HepG2 (cell line): ENCODE results near the gene RPLP2. TPM values are rescaled to one million over a fixed set of nuclear protein-coding genes. Genes with fewer than 3 reads are reported as not detected.

Experiments used
- ATF6 ChIP-seq: sonication (generic); formaldehyde crosslinking; conservative IDR thresholded peaks from 2 replicates; pipeline ENCODE4 v1.4.0; 2020; ENCODE audit warnings: missing genetic modification reagents
- HDAC2 ChIP-seq: sonication (generic); formaldehyde crosslinking; IDR thresholded peaks from 2 replicates; pipeline ENCODE4 v1.4.0; 2020; ENCODE audit warnings: missing genetic modification reagents
- HDAC6 ChIP-seq: fragments of 200-600 bp; sonication (generic); IDR thresholded peaks from 2 replicates; pipeline ENCODE4 v1.7.0; 2017; ENCODE audit warnings: mild to moderate bottlenecking, antibody characterized with exemption, low read length, low read depth
- NRL ChIP-seq: sonication (generic); formaldehyde crosslinking; IDR thresholded peaks from 2 replicates; pipeline ENCODE4 v1.5.0; 2020; ENCODE audit warnings: missing genetic modification reagents, mild to moderate bottlenecking, moderate library complexity, borderline replicate concordance
- PRPF4 ChIP-seq: fragments of 200-400 bp; formaldehyde crosslinking; IDR thresholded peaks from 2 replicates; pipeline ENCODE4 v1.6.1; 2016; ENCODE audit warnings: low read length, low read depth; ENCODE audit not compliant: poor library complexity, severe bottlenecking
- RARG ChIP-seq: sonication (generic); formaldehyde crosslinking; IDR thresholded peaks from 2 replicates; pipeline ENCODE4 v1.4.0; 2020; ENCODE audit warnings: low read depth, mild to moderate bottlenecking, missing genetic modification reagents
- REL ChIP-seq: sonication (generic); formaldehyde crosslinking; conservative IDR thresholded peaks from 2 replicates; pipeline ENCODE4 v1.8.0; 2022; ENCODE audit warnings: mild to moderate bottlenecking, missing genetic modification reagents, moderate library complexity
- RFX5 ChIP-seq: IDR thresholded peaks from 2 replicates; pipeline ENCODE4 v1.6.1; 2011; ENCODE audit warnings: low read depth, low read length, improper control_type of control experiment
- ZNF576 ChIP-seq: sonication (generic); formaldehyde crosslinking; IDR thresholded peaks from 2 replicates; pipeline ENCODE4 v1.4.0; 2020; ENCODE audit warnings: mild to moderate bottlenecking, missing genetic modification reagents
- ZNF609 ChIP-seq: sonication (generic); formaldehyde crosslinking; IDR thresholded peaks from 2 replicates; pipeline ENCODE4 v1.4.0; 2020; ENCODE audit warnings: mild to moderate bottlenecking, missing genetic modification reagents, borderline replicate concordance
- polyA plus RNA-seq, 8 experiments: library from polyadenylated mRNA; depleted of rRNA in 3 of 8; stranded (reverse) in 7 of 8; unstranded in 1 of 8; fragments of >200 nt; fragmentation: Illumina TruSeq in 4 of 8; extraction: Trizol in 4 of 8; gene quantifications; 2 replicates each; pipeline versions ENCODE4 v1.2.1 to v1.2.3, GENCODE V29; 2011 to 2016; ENCODE audit warnings: low read depth in 4 of 8, missing spikeins in 1 of 8, mixed read lengths in 1 of 8; ENCODE audit not compliant: insufficient read depth in 1 of 8
- total RNA-seq, 5 experiments: library from RNA; depleted of rRNA; stranded (reverse); fragments of >200 nt; fragmentation: Illumina TruSeq; extraction: Trizol; gene quantifications; 2 replicates each; pipeline ENCODE4 v1.2.3, GENCODE V29; 2016; ENCODE audit warnings: low read depth in 1 of 5
- TF ChIP-seq, protein P1 (sequence below): sonication (generic); formaldehyde crosslinking; IDR thresholded peaks from 2 replicates; pipeline ENCODE4 v1.8.0; 2022; ENCODE audit warnings: mild to moderate bottlenecking, missing genetic modification reagents; ENCODE audit not compliant: insufficient replicate concordance
- TF ChIP-seq, protein P2 (sequence below): sonication (generic); formaldehyde crosslinking; IDR thresholded peaks from 2 replicates; pipeline ENCODE4 v1.4.0; 2020; ENCODE audit warnings: mild to moderate bottlenecking, missing genetic modification reagents, borderline replicate concordance
- TF ChIP-seq, protein P3 (sequence below): sonication (generic); formaldehyde crosslinking; conservative IDR thresholded peaks from 2 replicates; pipeline ENCODE4 v1.4.0; 2020; ENCODE audit warnings: missing genetic modification reagents
- TF ChIP-seq, protein P4 (sequence below): sonication (generic); formaldehyde crosslinking; IDR thresholded peaks from 2 replicates; pipeline ENCODE4 v1.5.1; 2020; ENCODE audit warnings: mild to moderate bottlenecking, missing genetic modification reagents, borderline replicate concordance

The RPLP2 gene
- total and polyA plus RNA-seq, 2 of the 13 experiments (the other 11 are each of a cell fraction or from before 2014, with no cell fraction given): 978 to 2,106 TPM

- TF ChIP-seq PRPF4 (no peak), ZNF576 (CRISPR knock-in tag) (no peak; the same call in 1 of the 2 replicates), HDAC2 (CRISPR knock-in tag) (no peak; the same call in none of the 2 replicates), NRL (CRISPR knock-in tag) (0 out of 2 replicates have a peak, but pooled peaks have one; percentile 39), ATF6 (CRISPR knock-in tag) (no peak), RARG (CRISPR knock-in tag) (no peak), HDAC6 (no peak), REL (no peak), RFX5 (no peak), ZNF609 (CRISPR knock-in tag) (0 out of 2 replicates have a peak, but pooled peaks have one; percentile 22)
- TF ChIP-seq, protein P1, sequence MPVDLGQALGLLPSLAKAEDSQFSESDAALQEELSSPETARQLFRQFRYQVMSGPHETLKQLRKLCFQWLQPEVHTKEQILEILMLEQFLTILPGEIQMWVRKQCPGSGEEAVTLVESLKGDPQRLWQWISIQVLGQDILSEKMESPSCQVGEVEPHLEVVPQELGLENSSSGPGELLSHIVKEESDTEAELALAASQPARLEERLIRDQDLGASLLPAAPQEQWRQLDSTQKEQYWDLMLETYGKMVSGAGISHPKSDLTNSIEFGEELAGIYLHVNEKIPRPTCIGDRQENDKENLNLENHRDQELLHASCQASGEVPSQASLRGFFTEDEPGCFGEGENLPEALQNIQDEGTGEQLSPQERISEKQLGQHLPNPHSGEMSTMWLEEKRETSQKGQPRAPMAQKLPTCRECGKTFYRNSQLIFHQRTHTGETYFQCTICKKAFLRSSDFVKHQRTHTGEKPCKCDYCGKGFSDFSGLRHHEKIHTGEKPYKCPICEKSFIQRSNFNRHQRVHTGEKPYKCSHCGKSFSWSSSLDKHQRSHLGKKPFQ (CRISPR knock-in tag): no peak
- TF ChIP-seq, protein P2, sequence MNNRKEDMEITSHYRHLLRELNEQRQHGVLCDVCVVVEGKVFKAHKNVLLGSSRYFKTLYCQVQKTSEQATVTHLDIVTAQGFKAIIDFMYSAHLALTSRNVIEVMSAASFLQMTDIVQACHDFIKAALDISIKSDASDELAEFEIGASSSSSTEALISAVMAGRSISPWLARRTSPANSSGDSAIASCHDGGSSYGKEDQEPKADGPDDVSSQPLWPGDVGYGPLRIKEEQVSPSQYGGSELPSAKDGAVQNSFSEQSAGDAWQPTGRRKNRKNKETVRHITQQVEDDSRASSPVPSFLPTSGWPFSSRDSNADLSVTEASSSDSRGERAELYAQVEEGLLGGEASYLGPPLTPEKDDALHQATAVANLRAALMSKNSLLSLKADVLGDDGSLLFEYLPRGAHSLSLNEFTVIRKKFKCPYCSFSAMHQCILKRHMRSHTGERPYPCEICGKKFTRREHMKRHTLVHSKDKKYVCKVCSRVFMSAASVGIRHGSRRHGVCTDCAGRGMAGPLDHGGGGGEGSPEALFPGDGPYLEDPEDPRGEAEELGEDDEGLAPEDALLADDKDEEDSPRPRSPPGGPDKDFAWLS (CRISPR knock-in tag): no peak
- TF ChIP-seq, protein P3, sequence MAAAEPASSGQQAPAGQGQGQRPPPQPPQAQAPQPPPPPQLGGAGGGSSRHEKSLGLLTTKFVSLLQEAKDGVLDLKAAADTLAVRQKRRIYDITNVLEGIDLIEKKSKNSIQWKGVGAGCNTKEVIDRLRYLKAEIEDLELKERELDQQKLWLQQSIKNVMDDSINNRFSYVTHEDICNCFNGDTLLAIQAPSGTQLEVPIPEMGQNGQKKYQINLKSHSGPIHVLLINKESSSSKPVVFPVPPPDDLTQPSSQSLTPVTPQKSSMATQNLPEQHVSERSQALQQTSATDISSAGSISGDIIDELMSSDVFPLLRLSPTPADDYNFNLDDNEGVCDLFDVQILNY (CRISPR knock-in tag): no peak
- TF ChIP-seq, protein P4, sequence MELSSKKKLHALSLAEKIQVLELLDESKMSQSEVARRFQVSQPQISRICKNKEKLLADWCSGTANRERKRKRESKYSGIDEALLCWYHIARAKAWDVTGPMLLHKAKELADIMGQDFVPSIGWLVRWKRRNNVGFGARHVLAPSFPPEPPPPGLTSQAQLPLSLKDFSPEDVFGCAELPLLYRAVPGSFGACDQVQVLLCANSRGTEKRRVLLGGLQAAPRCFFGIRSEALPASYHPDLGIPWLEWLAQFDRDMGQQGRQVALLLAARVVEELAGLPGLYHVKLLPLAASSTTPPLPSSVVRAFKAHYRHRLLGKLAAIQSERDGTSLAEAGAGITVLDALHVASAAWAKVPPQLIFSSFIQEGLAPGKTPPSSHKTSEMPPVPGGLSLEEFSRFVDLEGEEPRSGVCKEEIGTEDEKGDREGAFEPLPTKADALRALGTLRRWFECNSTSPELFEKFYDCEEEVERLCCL (CRISPR knock-in tag): no peak
These were observed 33.0 kb upstream of the RPLP2 start (continued) for GRCh38 chr11:776561-777287.
